ENCODE results near the gene CNOT6L.

DNA sequence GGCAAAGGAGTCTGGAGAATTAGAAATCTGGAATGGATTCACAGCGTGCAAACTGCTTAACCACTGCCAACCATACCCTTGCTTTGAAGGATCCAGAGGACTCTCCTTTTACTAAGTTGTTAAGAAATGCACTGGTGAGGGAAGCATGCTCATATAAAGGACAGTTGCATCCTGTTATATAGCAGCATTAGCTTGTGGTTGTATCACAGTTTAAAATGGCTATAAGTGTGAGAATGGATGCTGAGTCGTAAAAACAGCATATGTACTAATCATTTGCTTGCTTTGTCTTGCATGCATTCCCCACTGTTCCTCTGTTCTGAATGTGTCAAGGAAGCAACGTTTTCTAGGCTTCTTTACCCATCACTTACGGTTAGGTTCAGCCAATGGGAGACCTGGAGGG is 112.5 kb downstream of the CNOT6L start:
- TF ChIP-seq CTCF (conservative IDR thresholded peaks at IDR 0.05; ENCODE audit: low read length) (no peak), EZH2phosphoT487 (IDR thresholded peaks at IDR 0.05; ENCODE audit: borderline replicate concordance) (no peak)

Data from Loucy (cell line).